Effector CD8-positive, alpha-beta T cell (primary cell): Measurements from ENCODE around the gene NSD1.
"Not testable (repeated sequence)": the region's sequence is repeated elsewhere in the genome, so short reads cannot be mapped to it uniquely, and the experiment has no call there.

Experiments
- DNase-seq: peaks from one replicate; lab custom pipeline; 2025; lab: John Stamatoyannopoulos, UW

NSD1 gene

GRCh38 chr5:177177847-177178437 lies 44.4 kb downstream of the NSD1 start:
- not testable (repeated sequence) for DNase-seq

- DNase-seq, result no peak
Measured at GRCh38 chr5:177178733-177179304, 45.2 kb downstream of the NSD1 start.

GRCh38 chr5:177179431-177179830 lies 45.9 kb downstream of the NSD1 start:
- no peak for DNase-seq

- DNase-seq, result no peak
Measured at GRCh38 chr5:177183142-177183541, 49.6 kb downstream of the NSD1 start.

- no peak for DNase-seq
Measured at GRCh38 chr5:177183766-177184360, 50.3 kb downstream of the NSD1 start.

- DNase-seq, result no peak
Measured at GRCh38 chr5:177185993-177186392, 52.4 kb downstream of the NSD1 start.

GRCh38 chr5:177186645-177187044 lies 53.1 kb downstream of the NSD1 start:
- DNase-seq, result no peak

- no peak for DNase-seq
Measured at GRCh38 chr5:177188775-177189174, 55.2 kb downstream of the NSD1 start.

- DNase-seq, result no peak
Measured at GRCh38 chr5:177189416-177189815, 55.8 kb downstream of the NSD1 start.

- DNase-seq, result no peak
Measured at GRCh38 chr5:177189965-177190364, 56.4 kb downstream of the NSD1 start.

- DNase-seq, result no peak
Measured at GRCh38 chr5:177194268-177194667, 60.7 kb downstream of the NSD1 start.

GRCh38 chr5:177195307-177195952 lies 61.9 kb downstream of the NSD1 start:
- DNase-seq, result no peak

GRCh38 chr5:177198738-177199137 lies 65.2 kb downstream of the NSD1 start:
- no peak for DNase-seq

- DNase-seq, result no peak
Measured at GRCh38 chr5:177204281-177204680, 70.7 kb downstream of the NSD1 start.

- DNase-seq, result no peak
Measured at GRCh38 chr5:177209610-177210009, 76.0 kb downstream of the NSD1 start.

- DNase-seq, result no peak
Measured at GRCh38 chr5:177212242-177212641, 78.7 kb downstream of the NSD1 start.

GRCh38 chr5:177220576-177220975 lies 87.0 kb downstream of the NSD1 start:
- DNase-seq, result no peak

- no peak for DNase-seq
Measured at GRCh38 chr5:177222269-177222668, 88.7 kb downstream of the NSD1 start.

- no peak for DNase-seq
Measured at GRCh38 chr5:177225798-177226197, 92.2 kb downstream of the NSD1 start.

- DNase-seq, result no peak
Measured at GRCh38 chr5:177226860-177227259, 93.3 kb downstream of the NSD1 start.

GRCh38 chr5:177228751-177229150 lies 95.2 kb downstream of the NSD1 start:
- DNase-seq, result no peak

GRCh38 chr5:177230660-177231059 lies 97.1 kb downstream of the NSD1 start:
- no peak for DNase-seq
